Vagina (tissue), 2 donors: Measurements from ENCODE around the gene ZNF407.

Experiments used
- POLR2A ChIP-seq, 2 donors: fragments of 450-650 bp; IDR thresholded peaks; one replicate each; pipeline ENCODE4 v1.6.1; 2017; ENCODE audit warnings: antibody characterized with exemption in 2 of 2, mild to moderate bottlenecking in 2 of 2, moderate library complexity in 2 of 2
- TF ChIP-seq, protein P1 (sequence below), 3 experiments: fragments of 450-650 bp in 2 of 3; fragments of 200-600 bp in 1 of 3; sonication (generic) in 1 of 3; IDR thresholded peaks; one replicate each; pipeline ENCODE4 v1.5.1; 2017 to 2019; ENCODE audit warnings: antibody characterized with exemption in 3 of 3, mild to moderate bottlenecking in 2 of 3, moderate library complexity in 2 of 3

GRCh38 chr18:75112186-75113096 lies 514.8 kb downstream of the ZNF407 start:
- TF ChIP-seq, protein P1, sequence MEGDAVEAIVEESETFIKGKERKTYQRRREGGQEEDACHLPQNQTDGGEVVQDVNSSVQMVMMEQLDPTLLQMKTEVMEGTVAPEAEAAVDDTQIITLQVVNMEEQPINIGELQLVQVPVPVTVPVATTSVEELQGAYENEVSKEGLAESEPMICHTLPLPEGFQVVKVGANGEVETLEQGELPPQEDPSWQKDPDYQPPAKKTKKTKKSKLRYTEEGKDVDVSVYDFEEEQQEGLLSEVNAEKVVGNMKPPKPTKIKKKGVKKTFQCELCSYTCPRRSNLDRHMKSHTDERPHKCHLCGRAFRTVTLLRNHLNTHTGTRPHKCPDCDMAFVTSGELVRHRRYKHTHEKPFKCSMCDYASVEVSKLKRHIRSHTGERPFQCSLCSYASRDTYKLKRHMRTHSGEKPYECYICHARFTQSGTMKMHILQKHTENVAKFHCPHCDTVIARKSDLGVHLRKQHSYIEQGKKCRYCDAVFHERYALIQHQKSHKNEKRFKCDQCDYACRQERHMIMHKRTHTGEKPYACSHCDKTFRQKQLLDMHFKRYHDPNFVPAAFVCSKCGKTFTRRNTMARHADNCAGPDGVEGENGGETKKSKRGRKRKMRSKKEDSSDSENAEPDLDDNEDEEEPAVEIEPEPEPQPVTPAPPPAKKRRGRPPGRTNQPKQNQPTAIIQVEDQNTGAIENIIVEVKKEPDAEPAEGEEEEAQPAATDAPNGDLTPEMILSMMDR (IDR thresholded peaks at IDR 0.05): no peak
- no peak for TF ChIP-seq POLR2A (IDR thresholded peaks at IDR 0.05)
